ENCODE data around the gene SLC38A3. TPM values are rescaled to one million over a fixed set of nuclear protein-coding genes. Genes with fewer than 3 reads are reported as not detected.

SLC38A3 gene
- total and polyA plus RNA-seq, 2 experiments from 2014 or later = 0.28 to 1.3 TPM

DNA sequence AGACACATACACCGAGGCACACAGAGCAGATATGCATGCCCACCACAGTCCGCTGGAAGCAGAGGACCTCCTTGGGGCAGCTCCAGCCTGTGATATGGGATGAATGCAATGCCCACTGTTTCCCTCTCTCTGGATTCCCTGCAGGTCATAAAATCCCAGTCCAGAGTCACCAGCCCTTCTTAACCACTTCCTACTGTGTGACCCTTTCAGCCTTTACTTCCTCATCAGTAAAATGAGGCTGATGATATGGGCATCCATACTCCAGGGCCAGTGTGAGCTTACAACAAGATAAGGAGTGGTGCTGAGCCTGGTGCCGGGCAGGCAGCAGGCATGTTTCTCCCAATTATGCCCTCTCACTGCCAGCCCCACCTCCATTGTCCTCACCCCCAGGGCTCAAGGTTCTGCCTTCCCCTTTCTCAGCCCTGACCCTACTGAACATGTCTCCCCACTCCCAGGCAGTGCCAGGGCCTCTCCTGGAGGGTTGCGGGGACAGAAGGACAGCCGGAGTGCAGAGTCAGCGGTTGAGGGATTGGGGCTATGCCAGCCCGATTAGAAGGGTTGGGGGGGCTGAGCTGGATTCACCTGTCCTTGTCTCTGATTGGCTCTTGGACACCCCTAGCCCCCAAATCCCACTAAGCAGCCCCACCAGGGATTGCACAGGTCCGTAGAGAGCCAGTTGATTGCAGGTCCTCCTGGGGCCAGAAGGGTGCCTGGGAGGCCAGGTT lies 14.0 kb upstream of the SLC38A3 start, which contains the start of gene GNAT1:
Gene GNAT1, plus strand, starts transcription at position 675 of the 725 bp plus-strand sequence. CDS start 116 bp downstream, outside the sequence.
- Histone ChIP-seq H3K9me2 (ENCODE audit: insufficient read depth) (no peaks in the 10 kb centered on the region), H4K20me1 (replicated peaks; ENCODE audit: insufficient read depth) (no peaks in the 10 kb centered on the region), H3K36me3 (ENCODE audit: insufficient read depth) (no peaks in the 10 kb centered on the region; the same call in 1 of the 2 replicates), H3K4me1 (ENCODE audit: insufficient read depth) (peaks cover 8% of the 10 kb centered on the region; the same call in 1 of the 2 replicates), H3K4me3 (no peak within 1 kb of the TSS), H3F3A (replicated peaks; ENCODE audit: low read depth) (peaks cover 6% of the 10 kb centered on the region), H3K27ac (ENCODE audit: low read depth) (no peak within 1 kb of the TSS), H3K79me2 (replicated peaks; ENCODE audit: insufficient read depth) (no peaks in the 10 kb centered on the region), H2AFZ (no peak within 1 kb of the TSS), H3K4me2 (no peak within 1 kb of the TSS), H3K27me3 (ENCODE audit: insufficient read depth) (peaks cover 12% of the 10 kb centered on the region; the same call in 1 of the 2 replicates)
- TF ChIP-seq, protein P1, sequence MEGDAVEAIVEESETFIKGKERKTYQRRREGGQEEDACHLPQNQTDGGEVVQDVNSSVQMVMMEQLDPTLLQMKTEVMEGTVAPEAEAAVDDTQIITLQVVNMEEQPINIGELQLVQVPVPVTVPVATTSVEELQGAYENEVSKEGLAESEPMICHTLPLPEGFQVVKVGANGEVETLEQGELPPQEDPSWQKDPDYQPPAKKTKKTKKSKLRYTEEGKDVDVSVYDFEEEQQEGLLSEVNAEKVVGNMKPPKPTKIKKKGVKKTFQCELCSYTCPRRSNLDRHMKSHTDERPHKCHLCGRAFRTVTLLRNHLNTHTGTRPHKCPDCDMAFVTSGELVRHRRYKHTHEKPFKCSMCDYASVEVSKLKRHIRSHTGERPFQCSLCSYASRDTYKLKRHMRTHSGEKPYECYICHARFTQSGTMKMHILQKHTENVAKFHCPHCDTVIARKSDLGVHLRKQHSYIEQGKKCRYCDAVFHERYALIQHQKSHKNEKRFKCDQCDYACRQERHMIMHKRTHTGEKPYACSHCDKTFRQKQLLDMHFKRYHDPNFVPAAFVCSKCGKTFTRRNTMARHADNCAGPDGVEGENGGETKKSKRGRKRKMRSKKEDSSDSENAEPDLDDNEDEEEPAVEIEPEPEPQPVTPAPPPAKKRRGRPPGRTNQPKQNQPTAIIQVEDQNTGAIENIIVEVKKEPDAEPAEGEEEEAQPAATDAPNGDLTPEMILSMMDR (conservative IDR thresholded peaks at IDR 0.05; ENCODE audit: low read depth in 2 of 2) = no peak
- no peak for TF ChIP-seq ZNF114 (CRISPR knock-in tag; IDR thresholded peaks at IDR 0.05)
- no peak for TF ChIP-seq EZH2phosphoT487 (IDR thresholded peaks at IDR 0.05; ENCODE audit: unreplicated experiment)
- TF ChIP-seq NANOG (IDR thresholded peaks at IDR 0.05; ENCODE audit: borderline replicate concordance) = no peak
- no peak for TF ChIP-seq EZH2 (IDR thresholded peaks at IDR 0.05; ENCODE audit: low read depth, unreplicated experiment)
- no peak for TF ChIP-seq ZNF331 (CRISPR knock-in tag; IDR thresholded peaks at IDR 0.05; ENCODE audit: low read depth)
- TF ChIP-seq CREB1 (CRISPR knock-in tag; IDR thresholded peaks at IDR 0.05; ENCODE audit: low read depth) = no peak
- H3K27ac Mint-ChIP-seq = no peak within 1 kb of the TSS
- no peak for DNase-seq (ENCODE audit: low spot score)
- no peak for ATAC-seq
- H3K4me3 Mint-ChIP-seq = no peak within 1 kb of the TSS
- peaks cover 9% of the 10 kb centered on the region; the same call in 1 of the 3 replicates for H3K36me3 Mint-ChIP-seq (ENCODE audit: low read depth)
- peaks cover 15% of the 10 kb centered on the region for H3K4me1 Mint-ChIP-seq
- H3K27me3 Mint-ChIP-seq (ENCODE audit: insufficient read depth, low read depth, poor library complexity) = peaks cover 19% of the 10 kb centered on the region
- H3K9me3 Mint-ChIP-seq = no peaks in the 10 kb centered on the region

DNA sequence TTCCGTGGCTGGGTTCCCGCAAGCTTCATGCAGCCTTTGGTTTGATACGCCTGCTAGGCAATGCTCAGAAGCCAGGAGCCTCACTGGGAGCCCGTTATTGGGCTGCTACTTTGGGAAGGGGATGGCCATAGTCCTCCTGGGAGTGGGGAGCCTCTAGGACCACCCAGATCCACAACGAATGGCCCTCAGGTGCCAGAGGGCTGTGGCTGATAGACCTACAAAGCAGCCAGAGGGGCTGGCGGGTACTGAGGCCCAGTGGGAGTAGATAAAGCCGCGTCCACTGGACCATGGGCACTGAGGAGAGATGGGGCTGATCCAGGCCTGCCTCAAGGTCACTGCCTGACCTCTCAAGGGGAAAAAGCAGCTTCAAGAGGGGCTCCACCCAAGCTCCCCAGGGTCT lies 12.9 kb upstream of the SLC38A3 start:
- H3K9me3 Mint-ChIP-seq = no peaks in the 10 kb centered on the region
- H3K36me3 Mint-ChIP-seq (ENCODE audit: low read depth) = peaks cover 3% of the 10 kb centered on the region; the same call in 1 of the 3 replicates
- Histone ChIP-seq H3F3A (replicated peaks; ENCODE audit: low read depth) (peaks cover 3% of the 10 kb centered on the region), H3K27ac (ENCODE audit: low read depth) (no peak overlapping the region), H3K4me3 (no peak overlapping the region), H3K4me2 (no peak overlapping the region), H4K20me1 (replicated peaks; ENCODE audit: insufficient read depth) (no peaks in the 10 kb centered on the region), H3K79me2 (replicated peaks; ENCODE audit: insufficient read depth) (no peaks in the 10 kb centered on the region), H3K36me3 (ENCODE audit: insufficient read depth) (no peaks in the 10 kb centered on the region), H3K27me3 (ENCODE audit: insufficient read depth) (peaks cover 12% of the 10 kb centered on the region; the same call in 1 of the 2 replicates), H3K9me2 (ENCODE audit: insufficient read depth) (no peaks in the 10 kb centered on the region), H3K4me1 (ENCODE audit: insufficient read depth) (peaks cover 8% of the 10 kb centered on the region; the same call in 1 of the 2 replicates), H2AFZ (no peak overlapping the region)
- peaks cover 17% of the 10 kb centered on the region for H3K27me3 Mint-ChIP-seq (ENCODE audit: insufficient read depth, low read depth, poor library complexity)
- H3K4me3 Mint-ChIP-seq = no peak overlapping the region
- no peak overlapping the region for H3K27ac Mint-ChIP-seq
- DNase-seq (ENCODE audit: low spot score) = no peak
- no peak for ATAC-seq
- peaks cover 15% of the 10 kb centered on the region for H3K4me1 Mint-ChIP-seq
- TF ChIP-seq CREB1 (CRISPR knock-in tag; IDR thresholded peaks at IDR 0.05; ENCODE audit: low read depth) (no peak), STAT1 (IDR thresholded peaks at IDR 0.05; ENCODE audit: unreplicated experiment) (no peak), ZNF114 (CRISPR knock-in tag; IDR thresholded peaks at IDR 0.05) (no peak), EZH2 (IDR thresholded peaks at IDR 0.05; ENCODE audit: low read depth, unreplicated experiment) (no peak), POLR2AphosphoS5 (IDR thresholded peaks at IDR 0.05; ENCODE audit: low read depth) (no peak)
- TF ChIP-seq, protein P2, sequence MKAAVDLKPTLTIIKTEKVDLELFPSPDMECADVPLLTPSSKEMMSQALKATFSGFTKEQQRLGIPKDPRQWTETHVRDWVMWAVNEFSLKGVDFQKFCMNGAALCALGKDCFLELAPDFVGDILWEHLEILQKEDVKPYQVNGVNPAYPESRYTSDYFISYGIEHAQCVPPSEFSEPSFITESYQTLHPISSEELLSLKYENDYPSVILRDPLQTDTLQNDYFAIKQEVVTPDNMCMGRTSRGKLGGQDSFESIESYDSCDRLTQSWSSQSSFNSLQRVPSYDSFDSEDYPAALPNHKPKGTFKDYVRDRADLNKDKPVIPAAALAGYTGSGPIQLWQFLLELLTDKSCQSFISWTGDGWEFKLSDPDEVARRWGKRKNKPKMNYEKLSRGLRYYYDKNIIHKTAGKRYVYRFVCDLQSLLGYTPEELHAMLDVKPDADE (IDR thresholded peaks at IDR 0.05) = no peak
- TF ChIP-seq, protein P1 (conservative IDR thresholded peaks at IDR 0.05; ENCODE audit: low read depth in 2 of 2) = no peak

Measured in GM23338 (cell line).